HepG2 (cell line): ENCODE results near the gene CTIF. TPM values are rescaled to one million over a fixed set of nuclear protein-coding genes. Genes with fewer than 3 reads are reported as not detected.
A peak's percentile ranks its signal among the peaks of the same experiment; 100 is the strongest.

ENCODE experiments used
- CBX5 ChIP-seq: sonication (generic); formaldehyde crosslinking; IDR thresholded peaks from 2 replicates; pipeline ENCODE4 v1.4.0; 2020; ENCODE audit warnings: missing genetic modification reagents, borderline replicate concordance
- GABPA ChIP-seq, 2 experiments: IDR thresholded peaks; 2 replicates each; pipeline ENCODE4 v1.6.1; 2011 to 2016; ENCODE audit warnings: low read depth in 2 of 2, low read length in 1 of 2, missing biosample characterization in 1 of 2, missing genetic modification characterization in 1 of 2
- HMGXB3 ChIP-seq: sonication (generic); formaldehyde crosslinking; IDR thresholded peaks from 2 replicates; pipeline ENCODE4 v1.4.0; 2020; ENCODE audit warnings: missing genetic modification reagents, borderline replicate concordance
- KDM4B ChIP-seq: sonication (generic); formaldehyde crosslinking; IDR thresholded peaks from 2 replicates; pipeline ENCODE4 v1.4.0; 2020; ENCODE audit warnings: missing genetic modification reagents
- MATR3 ChIP-seq: sonication (generic); formaldehyde crosslinking; IDR thresholded peaks from 2 replicates; pipeline ENCODE4 v1.4.0; 2020; ENCODE audit warnings: missing genetic modification reagents
- NONO ChIP-seq, 2 experiments: fragments of 450-650 bp in 1 of 2; sonication (generic) in 1 of 2; formaldehyde crosslinking in 1 of 2; IDR thresholded peaks in 1 of 2; conservative IDR thresholded peaks in 1 of 2; 2 replicates each; pipeline versions ENCODE4 v1.6.1 to v1.8.0; 2017 to 2022; ENCODE audit warnings: mild to moderate bottlenecking in 1 of 2, missing genetic modification reagents in 1 of 2, moderate library complexity in 1 of 2
- NR0B2 ChIP-seq: sonication (generic); formaldehyde crosslinking; IDR thresholded peaks from 2 replicates; pipeline ENCODE4 v1.4.0; 2020; ENCODE audit warnings: mild to moderate bottlenecking, missing genetic modification reagents
- POLR2AphosphoS2 ChIP-seq: IDR thresholded peaks from 2 replicates; pipeline ENCODE4 v1.6.1; 2011; ENCODE audit warnings: low read depth, low read length, improper control_type of control experiment
- PRPF4 ChIP-seq: fragments of 200-400 bp; formaldehyde crosslinking; IDR thresholded peaks from 2 replicates; pipeline ENCODE4 v1.6.1; 2016; ENCODE audit warnings: low read length, low read depth; ENCODE audit not compliant: poor library complexity, severe bottlenecking
- SRSF4 ChIP-seq: fragments of 200-400 bp; formaldehyde crosslinking; IDR thresholded peaks from one replicate; pipeline ENCODE4 v1.6.1; 2018; ENCODE audit warnings: mild to moderate bottlenecking, low read depth, low read length, moderate library complexity; ENCODE audit not compliant: poor library complexity, severe bottlenecking
- TP53 ChIP-seq: sonication (generic); formaldehyde crosslinking; conservative IDR thresholded peaks from 2 replicates; pipeline ENCODE4 v1.4.0; 2020; ENCODE audit warnings: missing genetic modification reagents
- ZFP36L2 ChIP-seq: sonication (generic); formaldehyde crosslinking; IDR thresholded peaks from 2 replicates; pipeline ENCODE4 v1.4.0; 2020; ENCODE audit warnings: missing genetic modification reagents
- ZFP90 ChIP-seq: sonication (generic); formaldehyde crosslinking; IDR thresholded peaks from 2 replicates; pipeline ENCODE4 v1.8.0; 2022; ENCODE audit warnings: missing genetic modification reagents, mild to moderate bottlenecking, inconsistent platforms, borderline replicate concordance
- ZNF343 ChIP-seq: sonication (generic); formaldehyde crosslinking; IDR thresholded peaks from 2 replicates; pipeline ENCODE4 v1.4.0; 2020; ENCODE audit warnings: mild to moderate bottlenecking, missing genetic modification reagents
- ZNF451 ChIP-seq: sonication (generic); formaldehyde crosslinking; IDR thresholded peaks from 2 replicates; pipeline ENCODE4 v1.5.0; 2020; ENCODE audit warnings: mild to moderate bottlenecking, missing genetic modification reagents
- ZNF496 ChIP-seq: sonication (generic); formaldehyde crosslinking; IDR thresholded peaks from 2 replicates; pipeline ENCODE4 v1.8.1; 2023; ENCODE audit warnings: mild to moderate bottlenecking, moderate library complexity, missing genetic modification reagents; ENCODE audit not compliant: insufficient replicate concordance
- ZNF629 ChIP-seq: sonication (generic); formaldehyde crosslinking; conservative IDR thresholded peaks from 2 replicates; pipeline ENCODE4 v1.5.0; 2020; ENCODE audit warnings: missing genetic modification reagents
- ZNF770 ChIP-seq: sonication (generic); formaldehyde crosslinking; IDR thresholded peaks from 2 replicates; pipeline ENCODE4 v1.5.0; 2020; ENCODE audit warnings: mild to moderate bottlenecking, missing genetic modification reagents
- polyA plus RNA-seq, 8 experiments: library from polyadenylated mRNA; depleted of rRNA in 3 of 8; stranded (reverse) in 7 of 8; unstranded in 1 of 8; fragments of >200 nt; fragmentation: Illumina TruSeq in 4 of 8; extraction: Trizol in 4 of 8; gene quantifications; 2 replicates each; pipeline versions ENCODE4 v1.2.1 to v1.2.3, GENCODE V29; 2011 to 2016; ENCODE audit warnings: low read depth in 4 of 8, missing spikeins in 1 of 8, mixed read lengths in 1 of 8; ENCODE audit not compliant: insufficient read depth in 1 of 8
- total RNA-seq, 5 experiments: library from RNA; depleted of rRNA; stranded (reverse); fragments of >200 nt; fragmentation: Illumina TruSeq; extraction: Trizol; gene quantifications; 2 replicates each; pipeline ENCODE4 v1.2.3, GENCODE V29; 2016; ENCODE audit warnings: low read depth in 1 of 5
- TF ChIP-seq, protein P1 (sequence below): sonication (generic); formaldehyde crosslinking; IDR thresholded peaks from 2 replicates; pipeline ENCODE4 v1.4.0; 2020; ENCODE audit warnings: missing genetic modification reagents

The CTIF gene
- total and polyA plus RNA-seq, 2 of the 13 experiments (the other 11 are each of a cell fraction or from before 2014, with no cell fraction given): 18.2 to 28.0 TPM

GRCh38 chr18:48541026-48541746, 2.4 kb downstream of the CTIF start (continued):
- TF ChIP-seq SRSF4: no peak
- TF ChIP-seq HMGXB3 (CRISPR knock-in tag): no peak
- TF ChIP-seq NR0B2 (CRISPR knock-in tag): no peak
- no peak for TF ChIP-seq ZNF451 (CRISPR knock-in tag)
- no peak for TF ChIP-seq ZNF496 (CRISPR knock-in tag)
- TF ChIP-seq ZFP90 (CRISPR knock-in tag): peak; percentile 47; the same call in 1 of the 2 replicates
- TF ChIP-seq GABPA (IDR thresholded peaks at IDR 0.05; ENCODE audit: low read depth, low read length): no peak
- TF ChIP-seq GABPA (CRISPR knock-in tag; IDR thresholded peaks at IDR 0.05; ENCODE audit: low read depth): no peak
- no peak for TF ChIP-seq MATR3 (CRISPR knock-in tag)
- TF ChIP-seq ZFP36L2 (CRISPR knock-in tag): no peak
- no peak for TF ChIP-seq PRPF4
- no peak for TF ChIP-seq NONO (IDR thresholded peaks at IDR 0.05)
- 0 out of 2 replicates have a peak, but pooled peaks have one; percentile 45 for TF ChIP-seq NONO (CRISPR knock-in tag; conservative IDR thresholded peaks at IDR 0.05)
- TF ChIP-seq POLR2AphosphoS2: no peak
- TF ChIP-seq CBX5 (CRISPR knock-in tag): no peak
- no peak for TF ChIP-seq ZNF629 (CRISPR knock-in tag)
- TF ChIP-seq, protein P1, sequence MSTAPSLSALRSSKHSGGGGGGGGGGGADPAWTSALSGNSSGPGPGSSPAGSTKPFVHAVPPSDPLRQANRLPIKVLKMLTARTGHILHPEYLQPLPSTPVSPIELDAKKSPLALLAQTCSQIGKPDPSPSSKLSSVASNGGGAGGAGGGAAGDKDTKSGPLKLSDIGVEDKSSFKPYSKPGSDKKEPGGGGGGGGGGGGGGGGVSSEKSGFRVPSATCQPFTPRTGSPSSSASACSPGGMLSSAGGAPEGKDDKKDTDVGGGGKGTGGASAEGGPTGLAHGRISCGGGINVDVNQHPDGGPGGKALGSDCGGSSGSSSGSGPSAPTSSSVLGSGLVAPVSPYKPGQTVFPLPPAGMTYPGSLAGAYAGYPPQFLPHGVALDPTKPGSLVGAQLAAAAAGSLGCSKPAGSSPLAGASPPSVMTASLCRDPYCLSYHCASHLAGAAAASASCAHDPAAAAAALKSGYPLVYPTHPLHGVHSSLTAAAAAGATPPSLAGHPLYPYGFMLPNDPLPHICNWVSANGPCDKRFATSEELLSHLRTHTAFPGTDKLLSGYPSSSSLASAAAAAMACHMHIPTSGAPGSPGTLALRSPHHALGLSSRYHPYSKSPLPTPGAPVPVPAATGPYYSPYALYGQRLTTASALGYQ: peak; percentile 31; the same call in 1 of the 2 replicates
- TF ChIP-seq TP53: no peak
- no peak for TF ChIP-seq ZNF343
- no peak for TF ChIP-seq KDM4B (CRISPR knock-in tag)
- TF ChIP-seq ZNF770: peak; percentile 41; the same call in 1 of the 2 replicates
